Body of pancreas (tissue), 4 donors: ENCODE measurements around the gene SLC22A4. TPM values are rescaled to one million over a fixed set of nuclear protein-coding genes. Genes with fewer than 3 reads are reported as not detected.
A peak's percentile ranks its signal among the peaks of the same experiment; 100 is the strongest.

Source experiments
- ATAC-seq: fragments of 150-250 bp; one replicate; pipeline ENCODE4 v1.9.1; 2016
- DNase-seq, 4 donors: peaks; one replicate each; pipeline ENCODE4 v3.0.0-alpha.2; 2019
- H3K27ac ChIP-seq, 4 donors: fragments of 200-600 bp; sonication (generic); 1 replicate in 3 of 4; 2 replicates in 1 of 4; pipeline versions ENCODE4 v1.5.1 to v1.6.1; 2016 to 2019; ENCODE audit warnings: mild to moderate bottlenecking in 1 of 4, mixed read lengths in 1 of 4, moderate library complexity in 1 of 4
- H3K27me3 ChIP-seq, 2 donors: fragments of 200-600 bp; sonication (generic); one replicate each; pipeline ENCODE4 v1.6.0; 2016; ENCODE audit warnings: mild to moderate bottlenecking in 1 of 2
- H3K36me3 ChIP-seq, 2 donors: fragments of 200-600 bp; sonication (generic); replicated peaks in 1 of 2; 2 replicates each; pipeline ENCODE4 v1.5.1; 2016; ENCODE audit warnings: low read depth in 2 of 2; ENCODE audit not compliant: insufficient read depth in 1 of 2
- H3K4me1 ChIP-seq: fragments of 200-600 bp; sonication (generic); one replicate; pipeline ENCODE4 v1.6.0; 2016
- H3K4me3 ChIP-seq, 2 donors: fragments of 200-600 bp; sonication (generic); 1 replicate in 1 of 2; 2 replicates in 1 of 2; pipeline ENCODE4 v1.5.1; 2016 to 2019
- H3K9me3 ChIP-seq, 3 donors: fragments of 200-600 bp; sonication (generic); 1 replicate in 2 of 3; 2 replicates in 1 of 3; pipeline ENCODE4 v1.5.1; 2016
- POLR2A ChIP-seq, 3 donors: fragments of 450-650 bp; IDR thresholded peaks; one replicate each; pipeline ENCODE4 v1.6.1; 2016; ENCODE audit warnings: antibody characterized with exemption in 3 of 3, mild to moderate bottlenecking in 2 of 3
- WGBS, 2 donors: methylation state at CpG; one replicate each; pipeline ENCODE4 v1.1.5; 2017; 5-methylcytosine and 5-hydroxymethylcytosine counted together
- intact Hi-C: fragments of 100-400 bp; cut with DNase I; formaldehyde crosslinking; loops from one replicate; pipeline ENCODE4 v1.15.1; 2023
- total RNA-seq, 2 donors: library from RNA; depleted of rRNA; stranded (reverse); fragments of >200 nt; gene quantifications; one replicate each; pipeline ENCODE4 v1.1.0, GENCODE V29; 2016
- TF ChIP-seq, protein P1 (sequence below), 7 experiments: fragments of 450-650 bp in 4 of 7; fragments of 200-600 bp in 3 of 7; sonication (generic) in 3 of 7; IDR thresholded peaks; one replicate each; pipeline ENCODE4 v1.5.1; 2016 to 2019; ENCODE audit warnings: antibody characterized with exemption in 7 of 7

Gene SLC22A4
- total RNA-seq, 2 donors from 2014 or later: not detected

DNA sequence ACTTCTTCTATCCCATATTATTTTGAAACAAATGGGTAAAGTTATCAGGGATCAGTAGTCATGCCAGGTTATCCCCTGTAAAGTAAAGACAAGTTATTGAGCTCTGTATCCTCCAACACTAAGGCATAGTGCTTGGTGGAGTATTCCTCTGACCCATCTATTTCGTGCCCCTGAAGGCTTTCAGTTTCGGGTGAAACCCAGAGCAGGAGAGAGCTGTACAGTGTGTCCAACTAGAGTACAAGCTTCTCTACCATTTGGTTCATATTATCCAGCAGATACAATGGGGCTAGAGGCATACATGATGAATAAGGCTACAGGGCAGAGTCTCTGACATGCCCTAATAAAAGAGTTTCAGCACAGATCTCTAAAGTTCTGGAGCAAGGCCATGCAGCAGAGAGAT is 3.2 kb upstream of the SLC22A4 start:
- ATAC-seq (no peak), DNase-seq (no peak)
- Histone ChIP-seq H3K4me1 (peaks cover 21% of the 10 kb centered on the region), H3K36me3 (no peaks in the 10 kb centered on the region), H3K27me3 (no peaks in the 10 kb centered on the region), H3K9me3 (no peaks in the 10 kb centered on the region), H3K27ac (no peak overlapping the region), H3K4me3 (no peak overlapping the region)
- WGBS, 2 donors: 57 to 90% methylated on average over 2 of the region's 2 CpGs
- intact Hi-C loops: no loop called here
- TF ChIP-seq, protein P1, sequence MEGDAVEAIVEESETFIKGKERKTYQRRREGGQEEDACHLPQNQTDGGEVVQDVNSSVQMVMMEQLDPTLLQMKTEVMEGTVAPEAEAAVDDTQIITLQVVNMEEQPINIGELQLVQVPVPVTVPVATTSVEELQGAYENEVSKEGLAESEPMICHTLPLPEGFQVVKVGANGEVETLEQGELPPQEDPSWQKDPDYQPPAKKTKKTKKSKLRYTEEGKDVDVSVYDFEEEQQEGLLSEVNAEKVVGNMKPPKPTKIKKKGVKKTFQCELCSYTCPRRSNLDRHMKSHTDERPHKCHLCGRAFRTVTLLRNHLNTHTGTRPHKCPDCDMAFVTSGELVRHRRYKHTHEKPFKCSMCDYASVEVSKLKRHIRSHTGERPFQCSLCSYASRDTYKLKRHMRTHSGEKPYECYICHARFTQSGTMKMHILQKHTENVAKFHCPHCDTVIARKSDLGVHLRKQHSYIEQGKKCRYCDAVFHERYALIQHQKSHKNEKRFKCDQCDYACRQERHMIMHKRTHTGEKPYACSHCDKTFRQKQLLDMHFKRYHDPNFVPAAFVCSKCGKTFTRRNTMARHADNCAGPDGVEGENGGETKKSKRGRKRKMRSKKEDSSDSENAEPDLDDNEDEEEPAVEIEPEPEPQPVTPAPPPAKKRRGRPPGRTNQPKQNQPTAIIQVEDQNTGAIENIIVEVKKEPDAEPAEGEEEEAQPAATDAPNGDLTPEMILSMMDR (IDR thresholded peaks at IDR 0.05): no peak
- no peak for TF ChIP-seq POLR2A (IDR thresholded peaks at IDR 0.05)

DNA sequence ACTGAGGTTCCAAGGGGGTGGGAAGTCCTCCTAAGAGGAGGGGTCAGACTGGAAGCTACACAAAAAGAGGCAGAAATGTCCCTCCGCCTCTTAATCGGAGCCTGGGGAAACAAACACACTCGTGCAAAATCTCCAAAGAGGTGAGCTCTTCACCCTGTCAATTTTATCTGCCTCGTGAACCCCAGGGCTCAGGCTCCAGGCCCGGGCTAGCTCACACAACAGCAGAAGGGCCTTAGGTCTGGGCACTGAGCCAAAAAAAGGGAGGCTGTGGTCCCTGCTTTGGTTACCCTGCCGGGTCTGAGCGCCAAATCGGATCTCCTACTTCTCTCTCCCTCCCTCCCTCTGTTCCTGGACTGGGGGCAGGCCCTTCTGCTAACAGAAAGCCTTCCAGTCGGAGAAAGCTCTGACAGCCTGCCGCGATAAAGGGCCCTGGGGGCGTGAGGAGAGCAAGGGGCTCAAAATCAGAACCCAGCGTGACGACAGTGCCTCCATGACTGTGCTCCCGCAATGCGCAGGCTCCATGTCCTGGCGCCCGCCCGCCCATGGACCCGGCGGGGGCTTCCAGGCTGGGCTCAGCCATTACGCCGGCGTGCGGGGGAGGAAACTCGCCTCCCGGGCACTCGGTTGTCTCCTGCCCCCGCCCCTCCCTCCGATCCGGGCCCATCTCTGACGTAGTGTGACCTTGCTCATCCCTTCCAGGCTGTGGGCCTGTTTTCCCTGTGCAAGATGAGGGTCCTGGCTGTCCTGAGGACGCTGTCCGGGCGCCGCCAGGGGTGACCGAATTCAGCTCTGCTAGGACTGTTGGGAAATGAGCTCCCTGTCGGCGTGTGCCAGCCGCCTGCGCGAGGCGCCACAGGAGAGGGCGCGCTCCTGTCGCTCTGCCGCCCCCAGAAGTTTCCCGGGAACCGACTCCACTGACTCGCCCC is 865 bp upstream of the SLC22A4 start:
- Histone ChIP-seq H3K27me3 (no peaks in the 10 kb centered on the region), H3K27ac (peak overlapping the region; percentile 72 to 89 (median 86)), H3K4me1 (peaks cover 21% of the 10 kb centered on the region), H3K9me3 (no peaks in the 10 kb centered on the region), H3K4me3 (peak overlapping the region; percentile 32 to 63), H3K36me3 (no peaks in the 10 kb centered on the region)
- ATAC-seq (peak; percentile 70), DNase-seq (peak; percentile 68 to 80 (median 76))
- intact Hi-C loops: no loop called here
- 0 to 1% methylated on average over 33 to 44 of the region's 50 CpGs for WGBS, 2 donors
- TF ChIP-seq POLR2A (IDR thresholded peaks at IDR 0.05): peak in 2 of 3 donors; percentile 8 to 77
- TF ChIP-seq, protein P1 (IDR thresholded peaks at IDR 0.05): peak in 4 of 7 experiments; percentile 20 to 31 (median 28)

DNA sequence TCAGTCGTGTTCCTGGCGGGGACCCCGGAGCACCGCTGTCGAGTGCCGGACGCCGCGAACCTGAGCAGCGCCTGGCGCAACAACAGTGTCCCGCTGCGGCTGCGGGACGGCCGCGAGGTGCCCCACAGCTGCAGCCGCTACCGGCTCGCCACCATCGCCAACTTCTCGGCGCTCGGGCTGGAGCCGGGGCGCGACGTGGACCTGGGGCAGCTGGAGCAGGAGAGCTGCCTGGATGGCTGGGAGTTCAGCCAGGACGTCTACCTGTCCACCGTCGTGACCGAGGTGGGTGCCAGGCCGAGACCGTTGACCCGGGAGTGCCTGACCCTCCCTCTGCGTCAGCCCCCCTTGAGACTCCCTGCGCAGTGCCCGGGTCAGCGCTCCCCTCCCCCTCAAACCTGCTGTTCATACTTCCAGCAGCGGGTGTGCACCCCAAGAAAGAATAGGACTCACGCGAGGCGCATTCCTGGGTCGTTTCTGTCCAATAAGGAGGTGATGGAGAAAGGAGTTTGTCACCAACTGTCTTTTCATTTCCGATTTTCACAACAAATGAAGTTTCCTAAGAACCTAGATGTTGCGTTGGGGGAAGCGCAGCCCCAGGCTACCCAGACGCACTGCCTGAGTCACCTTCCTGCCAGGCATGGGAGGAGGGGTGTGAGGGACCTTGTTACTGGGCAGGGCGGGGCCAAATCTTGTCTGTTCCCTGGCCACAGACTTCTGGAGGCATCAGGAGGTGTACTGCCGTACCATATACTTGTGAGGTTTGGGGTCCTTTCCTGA is 722 bp downstream of the SLC22A4 start:
- no peaks in the 10 kb centered on the region for H3K36me3 ChIP-seq
- ATAC-seq: peak; percentile 8
- peak overlapping the region in 1 of 2 donors; percentile 63 for H3K4me3 ChIP-seq
- peaks cover 21% of the 10 kb centered on the region for H3K4me1 ChIP-seq
- TF ChIP-seq, protein P1 (IDR thresholded peaks at IDR 0.05): no peak
- peak in 1 of 3 donors; percentile 4 for TF ChIP-seq POLR2A (IDR thresholded peaks at IDR 0.05)
- 8 to 20% methylated on average over 17 to 47 of the region's 50 CpGs for WGBS, 2 donors
- intact Hi-C loops: no loop called here
- peak overlapping the region; percentile 72 to 89 (median 86) for H3K27ac ChIP-seq
- H3K27me3 ChIP-seq: no peaks in the 10 kb centered on the region
- no peaks in the 10 kb centered on the region for H3K9me3 ChIP-seq
- peak; percentile 29 to 74 (median 45) for DNase-seq

DNA sequence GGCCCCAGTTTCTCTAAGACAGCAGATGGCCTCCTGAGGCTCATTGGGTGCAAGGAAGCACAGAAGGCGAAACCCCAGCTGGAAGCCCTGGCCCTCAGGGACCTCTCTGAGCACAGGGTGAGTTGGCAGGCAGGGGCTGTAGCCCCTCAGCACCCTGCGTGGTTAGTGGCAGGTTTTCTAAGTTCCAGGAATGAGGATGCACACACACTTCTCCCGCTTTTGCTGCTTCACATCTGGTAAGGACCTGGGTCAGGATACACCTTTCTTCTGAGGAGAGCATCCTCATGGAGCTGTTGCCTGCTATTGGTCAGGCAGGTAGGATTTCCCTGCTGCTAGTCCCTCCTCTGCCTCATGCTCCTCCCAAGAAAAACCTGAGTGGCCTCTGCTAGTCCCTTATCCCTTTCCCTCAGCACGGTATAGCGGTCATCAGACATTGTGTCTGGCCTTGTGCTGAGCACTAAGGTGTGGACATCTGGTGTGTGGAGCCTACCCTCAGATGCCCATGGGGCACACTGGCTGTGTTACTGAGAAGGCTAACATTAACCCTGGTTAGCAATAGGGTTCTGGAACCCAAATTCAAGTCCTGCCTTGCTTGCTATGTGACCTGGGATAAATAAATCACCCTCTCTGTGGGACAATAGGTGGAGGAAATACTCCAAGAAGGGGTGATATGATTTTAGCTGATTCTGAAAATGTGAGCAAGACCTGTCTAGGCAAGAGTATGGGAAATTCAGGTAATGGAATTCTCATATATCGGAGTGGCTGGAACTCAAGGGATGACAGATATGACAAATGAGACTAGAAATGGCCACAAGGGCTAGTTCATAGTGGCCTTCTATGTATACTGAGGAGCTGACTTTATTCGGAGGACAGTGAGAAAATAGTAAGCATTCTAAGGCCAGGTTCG is 1.6 kb downstream of the SLC22A4 start:
- Histone ChIP-seq H3K4me3 (no peak overlapping the region), H3K27me3 (no peaks in the 10 kb centered on the region), H3K27ac (no peak overlapping the region), H3K9me3 (no peaks in the 10 kb centered on the region), H3K36me3 (no peaks in the 10 kb centered on the region), H3K4me1 (peaks cover 21% of the 10 kb centered on the region)
- intact Hi-C loops: no loop called here
- DNase-seq (no peak), ATAC-seq (no peak)
- no peak for TF ChIP-seq POLR2A (IDR thresholded peaks at IDR 0.05)
- TF ChIP-seq, protein P1 (IDR thresholded peaks at IDR 0.05): no peak
- WGBS, 2 donors: 65 to 88% methylated on average over 8 of the region's 8 CpGs
